ENCODE results near the gene ERBB4.

DNA sequence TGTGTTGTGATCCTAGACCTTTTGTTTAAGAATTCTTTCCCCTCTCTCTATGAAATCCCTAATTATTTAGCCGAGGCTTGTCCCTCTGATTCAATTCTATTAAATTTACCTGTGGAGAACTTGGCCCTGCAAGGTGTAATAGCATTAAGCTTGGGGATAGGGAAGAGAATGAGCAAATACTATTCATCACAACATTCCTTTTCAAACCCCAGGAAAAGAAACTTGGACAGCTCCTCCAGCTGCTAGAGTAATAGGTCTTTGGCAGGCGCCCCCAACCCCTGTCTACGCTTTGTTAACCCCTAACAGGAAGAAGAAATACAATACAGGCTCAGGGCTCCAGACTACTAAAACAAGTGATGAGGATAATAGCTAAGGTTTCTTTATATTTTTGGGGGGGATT is 1025.2 kb downstream of the ERBB4 start:
- TF ChIP-seq, protein P1, sequence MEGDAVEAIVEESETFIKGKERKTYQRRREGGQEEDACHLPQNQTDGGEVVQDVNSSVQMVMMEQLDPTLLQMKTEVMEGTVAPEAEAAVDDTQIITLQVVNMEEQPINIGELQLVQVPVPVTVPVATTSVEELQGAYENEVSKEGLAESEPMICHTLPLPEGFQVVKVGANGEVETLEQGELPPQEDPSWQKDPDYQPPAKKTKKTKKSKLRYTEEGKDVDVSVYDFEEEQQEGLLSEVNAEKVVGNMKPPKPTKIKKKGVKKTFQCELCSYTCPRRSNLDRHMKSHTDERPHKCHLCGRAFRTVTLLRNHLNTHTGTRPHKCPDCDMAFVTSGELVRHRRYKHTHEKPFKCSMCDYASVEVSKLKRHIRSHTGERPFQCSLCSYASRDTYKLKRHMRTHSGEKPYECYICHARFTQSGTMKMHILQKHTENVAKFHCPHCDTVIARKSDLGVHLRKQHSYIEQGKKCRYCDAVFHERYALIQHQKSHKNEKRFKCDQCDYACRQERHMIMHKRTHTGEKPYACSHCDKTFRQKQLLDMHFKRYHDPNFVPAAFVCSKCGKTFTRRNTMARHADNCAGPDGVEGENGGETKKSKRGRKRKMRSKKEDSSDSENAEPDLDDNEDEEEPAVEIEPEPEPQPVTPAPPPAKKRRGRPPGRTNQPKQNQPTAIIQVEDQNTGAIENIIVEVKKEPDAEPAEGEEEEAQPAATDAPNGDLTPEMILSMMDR (IDR thresholded peaks at IDR 0.05): no peak
- TF ChIP-seq ZFX (IDR thresholded peaks at IDR 0.05; ENCODE audit: borderline replicate concordance): no peak

Data from 22Rv1 (cell line).